GM21717 (cell line): ENCODE measurements around the gene OR10X1.

Experiments used
- ATAC-seq: cut with Tn5 transposase; IDR thresholded peaks from one replicate; pipeline ENCODE4 v1.9.1; 2021; ENCODE audit warnings: mild to moderate bottlenecking, moderate library complexity; ENCODE audit not compliant: unreplicated experiment

The OR10X1 gene, protein sequence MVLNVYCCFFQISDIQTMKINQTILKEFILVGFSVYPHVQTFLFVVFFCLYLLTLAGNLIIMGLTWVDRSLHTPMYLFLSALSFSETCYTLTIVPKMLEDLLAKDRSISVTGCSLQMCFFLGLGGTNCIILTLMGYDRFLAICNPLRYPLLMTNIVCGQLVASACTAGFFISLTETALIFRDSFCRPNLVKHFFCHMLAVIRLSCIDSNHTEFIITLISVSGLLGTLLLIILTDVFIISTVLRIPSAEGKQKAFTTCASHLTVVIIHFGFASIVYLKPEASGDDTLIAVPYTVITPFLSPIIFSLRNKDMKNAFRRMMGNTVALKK

DNA sequence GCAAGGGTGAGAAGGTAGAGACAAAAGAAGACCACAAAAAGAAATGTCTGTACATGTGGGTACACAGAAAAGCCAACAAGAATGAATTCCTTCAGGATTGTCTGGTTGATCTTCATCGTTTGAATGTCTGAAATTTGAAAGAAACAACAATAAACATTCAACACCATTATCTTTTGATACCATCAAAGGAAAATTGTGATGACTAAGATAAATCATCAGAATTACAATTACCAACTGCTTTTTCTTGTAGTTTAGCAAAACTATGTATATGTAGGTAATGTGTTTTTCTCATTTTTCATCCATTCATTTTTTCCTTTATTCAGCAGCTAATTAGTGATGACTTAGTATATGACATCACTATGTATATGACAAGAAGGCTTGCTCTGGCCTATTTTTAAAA lies at the start of gene OR10X1:
Gene OR10X1 (minus strand): TSS at position 167 of the 400 bp plus-strand sequence. CDS start 0 bp downstream, at position 167.
- ATAC-seq, result no peak

DNA sequence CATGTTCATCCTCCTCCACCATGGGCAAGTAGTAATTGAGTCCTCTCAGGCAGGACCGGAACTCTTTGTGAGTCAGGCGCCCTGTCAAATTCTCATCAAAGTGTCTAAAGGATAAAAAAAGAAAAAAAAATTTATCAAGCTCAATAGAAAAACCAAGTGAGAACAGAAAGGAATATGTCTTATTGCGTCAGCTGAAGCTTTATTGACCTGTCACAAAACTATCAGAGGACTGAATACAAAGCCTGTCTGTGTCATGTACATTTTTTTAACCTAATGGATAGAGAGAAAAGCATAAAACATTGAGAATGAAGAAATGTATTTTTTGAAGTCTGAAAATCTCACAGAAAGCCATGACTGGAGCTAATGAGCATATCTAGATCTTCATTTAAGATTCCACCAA lies 34.1 kb upstream of the OR10X1 start:
- no peak for ATAC-seq

DNA sequence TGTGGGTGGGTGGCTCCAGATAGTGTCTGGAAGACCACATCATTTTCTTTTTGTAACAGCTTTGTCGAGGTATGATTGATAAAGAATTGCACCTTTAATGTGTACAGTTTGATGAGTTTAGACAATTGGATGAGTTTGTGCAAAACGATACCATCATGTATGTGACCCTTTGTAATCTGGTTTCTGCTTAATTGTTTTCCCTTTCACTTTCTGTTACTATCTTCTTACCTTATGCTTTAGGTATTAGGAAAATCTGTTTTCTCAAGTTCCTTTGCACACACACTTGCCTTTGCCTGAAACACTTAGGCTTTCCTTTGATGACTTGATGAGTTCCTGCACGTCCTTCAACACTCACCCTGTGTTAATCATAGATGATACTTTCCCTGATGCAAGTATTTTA lies 32.2 kb upstream of the OR10X1 start:
- no peak for ATAC-seq

DNA sequence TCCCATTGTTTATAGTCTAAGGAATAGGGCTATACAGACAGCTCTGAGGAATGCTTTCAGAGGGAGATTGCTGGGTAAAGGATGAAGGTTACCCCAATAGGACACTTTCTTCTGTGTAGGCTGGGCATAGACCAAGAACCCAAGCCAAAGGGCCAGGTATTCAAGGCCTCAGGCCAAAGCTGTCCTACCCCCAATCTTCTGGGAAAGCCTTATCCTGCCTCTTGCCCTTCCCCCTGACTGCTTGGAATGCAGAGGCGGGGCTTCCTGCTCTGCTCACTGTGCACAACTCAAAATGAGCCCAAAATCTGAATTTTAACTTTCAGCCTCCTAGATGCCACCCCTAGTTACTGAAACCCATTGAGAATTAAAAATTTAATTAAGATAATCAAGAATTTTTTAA lies 27.6 kb upstream of the OR10X1 start:
- ATAC-seq, result no peak

DNA sequence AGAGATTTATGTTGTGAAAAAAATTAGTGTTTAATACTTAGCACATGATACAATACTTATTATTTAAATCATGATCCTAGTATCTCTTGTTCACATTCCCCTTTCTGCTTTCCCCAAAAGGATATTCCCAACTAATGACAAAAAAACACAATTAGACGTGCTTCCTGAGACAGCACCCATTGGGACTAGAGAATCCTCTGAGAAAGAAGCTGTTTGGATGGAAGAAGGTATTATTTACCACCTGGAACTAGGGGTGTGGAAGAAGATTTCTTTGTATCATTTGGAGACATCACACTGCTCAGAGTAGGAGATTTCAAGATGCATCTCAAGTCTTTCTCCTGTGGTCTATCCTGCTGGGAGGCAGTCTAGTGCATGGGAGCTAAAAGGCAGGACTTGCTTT lies 25.3 kb upstream of the OR10X1 start, which contains the start of gene OR10Z1:
Gene OR10Z1 (plus strand): TSS at position 301 of the 400 bp plus-strand sequence. CDS start 1,171 bp downstream, outside the sequence.
- no peak for ATAC-seq

DNA sequence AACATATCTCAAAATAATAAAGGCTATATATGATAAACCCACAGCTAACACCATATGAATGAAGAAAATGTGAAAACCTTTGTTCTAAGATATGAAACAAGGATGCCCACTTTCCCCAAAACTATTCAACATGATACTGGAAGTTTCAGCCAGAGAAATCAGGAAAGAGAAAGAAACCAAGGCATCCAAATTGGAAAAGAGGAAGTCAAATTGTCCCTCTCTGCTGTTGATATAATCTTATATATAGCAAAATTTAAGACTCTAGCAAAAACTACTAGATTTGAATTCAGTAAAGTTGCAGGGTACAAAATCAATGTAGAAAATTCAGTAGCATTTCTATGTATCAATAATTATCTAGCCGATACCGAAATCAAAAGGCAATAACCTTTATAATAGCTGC lies 21.0 kb upstream of the OR10X1 start:
- no peak for ATAC-seq

DNA sequence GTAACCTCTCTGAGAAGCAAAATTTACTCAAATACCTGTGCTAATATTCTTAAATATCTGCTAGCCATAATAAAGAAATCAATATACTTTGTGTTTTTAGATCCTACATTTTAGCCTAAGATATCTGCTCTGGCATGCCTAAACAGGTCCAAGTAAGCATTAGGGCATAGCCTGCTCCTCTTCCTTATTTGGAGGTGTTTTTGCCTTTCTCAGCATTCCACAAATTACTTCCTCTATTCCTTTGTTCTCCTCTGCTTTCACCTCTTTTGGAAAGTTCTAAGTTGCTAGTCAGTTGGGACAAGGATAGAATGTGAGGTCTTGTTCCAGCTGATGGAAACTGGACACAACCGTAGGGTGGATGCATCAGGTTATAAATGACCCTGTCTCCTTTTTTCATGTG lies 7.2 kb upstream of the OR10X1 start:
- ATAC-seq, result no peak

DNA sequence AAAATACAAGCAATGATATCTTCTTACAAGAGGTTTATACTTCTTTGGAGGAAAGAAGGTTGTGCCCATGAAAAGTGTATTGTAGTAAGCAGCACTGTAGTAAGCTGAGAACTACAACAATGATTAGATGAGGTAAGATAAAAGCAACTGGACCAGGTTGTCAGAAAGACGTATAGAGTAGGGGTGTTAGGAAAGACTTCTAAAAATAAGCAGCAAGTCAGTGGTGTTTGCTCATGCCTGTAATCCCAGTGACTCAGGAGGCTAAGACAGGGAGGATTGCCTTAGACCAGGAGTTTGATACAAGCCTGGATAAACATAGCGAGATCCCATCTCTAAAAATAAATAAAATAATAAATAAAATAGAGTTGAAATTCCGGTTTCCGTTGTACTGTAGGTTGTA lies 4.3 kb upstream of the OR10X1 start:
- ATAC-seq, result no peak

DNA sequence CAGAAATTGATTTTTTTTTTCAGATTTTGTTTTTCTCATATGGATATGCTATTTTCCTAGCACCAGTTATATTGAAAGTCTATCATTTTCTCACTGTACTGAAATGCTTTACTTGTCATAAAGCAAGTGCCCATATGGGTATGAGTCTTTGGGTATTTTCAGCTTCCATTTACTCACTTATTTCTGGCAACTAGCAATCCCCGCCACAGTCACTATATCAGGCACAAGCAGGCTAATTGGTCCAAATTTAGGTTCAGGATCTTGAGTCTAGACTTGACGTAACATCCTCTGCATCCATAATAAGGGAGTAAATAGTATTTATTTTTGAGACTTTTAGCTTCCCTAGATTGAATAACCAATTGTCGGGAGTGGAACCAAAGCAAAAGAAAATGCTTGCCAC lies 2.1 kb downstream of the OR10X1 start:
- no peak for ATAC-seq

DNA sequence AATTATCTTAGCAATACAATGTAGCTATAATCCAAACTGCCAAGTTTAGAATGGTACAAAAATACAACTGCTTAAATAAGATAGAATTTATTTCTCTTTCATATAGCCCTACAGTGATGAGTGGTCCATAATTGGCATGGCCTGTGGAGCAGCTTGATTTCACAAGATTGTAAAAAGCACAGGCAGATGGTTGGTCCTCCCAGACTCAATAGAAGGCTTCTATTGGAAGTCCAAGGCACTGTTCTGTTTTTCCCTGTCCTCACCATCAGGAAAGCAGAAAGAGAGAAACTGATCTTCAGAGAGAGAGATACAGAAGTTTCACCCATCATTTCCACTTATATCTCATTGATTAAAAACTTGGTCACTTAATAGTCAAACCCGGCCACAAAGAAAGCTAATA lies 7.5 kb downstream of the OR10X1 start:
- ATAC-seq, result no peak

DNA sequence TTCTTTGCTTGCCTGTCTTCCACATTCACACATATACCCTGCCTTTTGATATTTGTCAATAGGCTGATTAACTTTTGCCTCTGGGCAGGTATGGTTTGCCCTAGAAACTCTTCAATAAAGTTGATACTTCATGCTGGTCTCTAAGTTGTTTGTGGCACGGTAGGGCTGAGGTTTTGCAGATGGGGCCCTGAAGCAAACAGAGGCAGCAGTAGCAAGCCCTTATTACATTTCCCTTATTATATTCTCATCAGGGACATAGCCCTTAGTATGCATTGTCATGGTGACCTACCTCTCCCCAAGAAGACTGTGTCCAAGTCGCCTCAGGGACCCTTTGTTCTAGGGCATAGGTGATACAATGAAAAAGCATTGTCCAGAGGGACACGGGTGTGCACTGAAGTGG lies 9.2 kb downstream of the OR10X1 start, which contains the start of gene OR6P1:
Gene OR6P1 (minus strand): TSS at position 101 of the 400 bp plus-strand sequence. CDS start 6,976 bp downstream, outside the sequence.
- no peak for ATAC-seq

DNA sequence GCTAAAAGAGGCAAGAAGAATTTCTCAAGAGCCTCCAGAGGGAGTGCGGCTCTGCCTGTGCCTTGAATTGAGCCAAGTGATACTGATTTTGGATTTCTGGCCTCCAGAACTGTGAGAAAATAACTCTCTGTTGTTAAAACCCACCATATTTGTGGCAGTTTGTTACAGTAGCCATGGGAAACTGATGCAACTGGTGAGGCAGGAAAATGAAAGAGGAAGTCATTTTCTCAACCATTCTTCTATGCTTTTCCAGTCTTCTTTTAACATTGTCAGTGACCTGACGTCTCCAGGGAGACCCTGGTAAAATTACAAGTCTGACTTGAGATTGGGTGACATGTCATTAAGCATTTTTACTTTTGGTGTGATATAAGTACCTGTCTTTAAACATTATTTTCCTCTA lies 15.1 kb downstream of the OR10X1 start:
- ATAC-seq, result no peak

DNA sequence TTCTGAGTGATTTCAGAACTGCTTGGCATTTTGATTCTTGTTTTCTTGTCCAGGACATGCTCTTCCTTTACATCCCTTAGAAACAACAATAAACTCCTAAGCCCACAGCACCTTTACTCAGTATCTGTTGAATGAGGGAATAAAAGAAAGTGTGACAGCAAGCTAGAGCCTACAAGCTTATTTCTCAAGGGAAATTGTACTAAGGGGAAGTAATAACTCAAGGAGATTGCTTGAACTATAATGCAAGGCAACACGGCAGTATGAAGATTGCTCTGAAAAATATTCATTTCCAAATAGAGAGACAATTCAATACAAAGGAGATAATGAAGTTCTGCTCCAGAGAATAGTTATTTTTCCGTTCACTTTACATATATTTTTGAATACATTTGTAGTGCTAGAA lies 15.8 kb downstream of the OR10X1 start:
- ATAC-seq, result no peak

DNA sequence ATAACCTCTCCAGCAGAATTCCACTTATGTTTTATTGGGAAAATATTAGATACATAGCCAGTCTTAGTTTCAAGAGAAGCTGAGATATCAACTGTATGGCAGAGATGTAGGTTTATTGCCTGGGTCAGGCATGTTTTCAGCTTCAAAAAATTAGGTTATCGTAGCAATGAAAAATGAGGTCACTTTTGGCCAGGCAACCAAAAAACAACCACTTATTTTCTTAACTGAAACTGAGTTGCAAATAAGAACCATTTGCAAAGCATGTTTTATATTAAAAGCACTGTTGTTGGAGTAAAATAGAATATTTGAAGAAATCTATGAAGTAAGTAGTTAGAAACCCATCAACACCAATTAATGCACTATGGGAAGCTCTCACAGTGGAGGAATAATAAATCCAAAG lies 20.0 kb downstream of the OR10X1 start:
- no peak for ATAC-seq

DNA sequence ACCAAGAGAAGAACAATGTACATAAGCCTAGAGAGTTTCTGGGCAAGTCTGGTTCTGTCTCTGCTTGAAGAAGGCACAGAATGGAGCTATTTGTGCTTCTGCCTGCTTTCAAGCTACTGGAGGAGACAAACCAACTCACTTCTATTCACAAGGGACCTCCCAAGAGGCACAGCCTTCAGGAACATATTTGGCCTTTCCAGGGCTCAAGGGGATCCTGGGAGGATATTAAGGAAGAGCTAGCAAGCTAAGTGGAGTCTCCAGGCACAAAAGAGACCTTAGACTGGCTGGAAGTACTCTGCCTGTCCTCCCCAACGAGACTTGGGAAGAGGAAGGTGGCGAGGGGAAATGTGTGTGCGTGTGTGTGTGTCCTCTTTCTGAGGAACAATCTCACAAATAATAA lies 25.3 kb downstream of the OR10X1 start, which contains the start of gene OR6Y1:
Gene OR6Y1 (minus strand): TSS at position 54 of the 400 bp plus-strand sequence. CDS start 6,300 bp downstream, outside the sequence.
- no peak for ATAC-seq

DNA sequence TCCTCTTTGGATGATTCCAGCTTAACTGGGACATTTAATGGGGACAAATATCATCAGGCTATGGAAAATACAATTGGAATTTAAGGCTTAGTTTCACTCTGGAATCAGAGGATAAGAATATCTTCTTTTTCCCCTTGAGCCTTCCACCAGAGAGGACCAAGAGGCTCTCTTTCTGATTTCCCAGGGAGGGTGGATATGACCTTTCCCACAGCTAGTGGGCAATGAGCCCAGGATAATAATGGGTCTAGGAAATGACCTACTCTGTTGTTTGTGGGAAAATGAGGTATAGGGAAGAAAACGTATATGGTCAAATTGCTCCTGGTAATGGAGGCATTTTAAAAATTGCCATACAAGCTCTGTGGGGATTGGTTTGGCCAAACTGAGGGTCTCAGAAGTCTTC lies 27.4 kb downstream of the OR10X1 start:
- ATAC-seq, result no peak

DNA sequence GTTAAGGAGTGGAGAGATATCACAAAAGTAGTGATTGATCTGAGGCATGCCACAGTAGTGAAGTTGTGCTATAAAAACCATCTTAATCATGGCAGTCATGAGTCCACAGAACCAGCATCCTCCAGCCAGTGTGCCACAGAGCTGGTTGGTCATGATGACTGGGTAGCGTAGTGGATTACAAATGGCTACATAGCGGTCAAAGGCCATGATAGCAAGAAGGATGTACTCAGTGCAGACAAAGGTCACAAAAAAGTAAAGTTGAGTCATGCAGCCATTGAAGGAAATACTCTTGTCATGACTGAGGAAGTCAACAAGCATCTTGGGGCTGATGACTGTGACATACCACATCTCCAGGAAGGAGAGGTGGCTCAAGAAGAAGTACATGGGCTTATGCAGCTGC lies 32.2 kb downstream of the OR10X1 start:
- no peak for ATAC-seq

DNA sequence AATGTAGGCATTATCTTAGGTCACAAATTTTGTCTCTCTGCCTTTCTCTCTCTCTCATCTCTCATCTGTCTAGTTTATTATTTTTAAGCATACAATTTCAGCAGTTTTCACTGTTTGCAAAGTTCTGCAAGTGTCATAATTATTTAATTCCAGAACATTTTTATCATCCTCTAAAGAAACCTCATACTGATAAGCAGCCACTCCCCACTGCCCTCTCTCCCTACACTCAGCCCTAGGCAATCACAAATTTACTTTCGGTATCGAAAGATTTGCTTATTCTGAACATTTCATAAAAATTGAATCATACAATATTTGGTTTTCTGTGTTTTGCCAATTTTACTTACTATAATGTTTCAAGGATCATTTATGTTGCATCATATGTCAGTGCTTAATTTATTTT lies 42.1 kb downstream of the OR10X1 start:
- ATAC-seq, result no peak

DNA sequence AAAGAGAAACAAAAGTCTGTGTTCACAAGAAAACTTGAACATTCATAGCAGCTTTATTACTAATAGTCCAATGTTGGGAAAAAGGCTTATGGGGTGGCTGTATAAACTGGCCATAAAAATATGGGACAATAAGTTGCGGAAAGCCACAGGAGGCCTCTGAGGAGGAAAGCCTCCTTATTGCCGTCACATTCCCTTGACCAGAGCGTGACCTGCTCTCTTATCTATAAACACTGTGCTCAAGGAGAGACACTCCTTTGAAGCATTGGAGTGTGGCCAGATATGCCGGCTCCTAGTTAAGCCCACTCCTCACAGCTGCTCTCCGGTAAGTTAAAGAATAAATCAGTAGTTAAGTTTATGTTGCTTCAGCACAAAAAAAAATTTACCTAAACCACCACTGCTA lies 45.2 kb downstream of the OR10X1 start:
- no peak for ATAC-seq
